Common myeloid progenitor, CD34-positive (primary cell): ENCODE results near the gene AQP12A.
"Not testable (repeated sequence)": the region's sequence is repeated elsewhere in the genome, so short reads cannot be mapped to it uniquely, and the experiment has no call there.

Source experiments
- CTCF ChIA-PET: fragments of 350-600 bp; sonication (Branson Sonifier 250); formaldehyde crosslinking; loops from one replicate; lab custom pipeline; 2021; ENCODE audit warnings: antibody characterized with exemption; lab: Charles Lee
- POLR2A ChIA-PET: fragments of 350-600 bp; sonication (Branson Sonifier 250); formaldehyde crosslinking; loops from one replicate; lab custom pipeline; 2021; ENCODE audit warnings: antibody characterized with exemption; lab: Charles Lee
- DNase-seq, 3 donors: peaks; one replicate each; pipeline versions ENCODE4 v3.0.0 to v3.0.0-alpha.2; 2013
- H3K27ac ChIP-seq, 2 experiments: 1 replicate in 1 of 2; 2 replicates in 1 of 2; pipeline ENCODE4 v1.7.0; 2013; ENCODE audit warnings: inconsistent platforms in 2 of 2, low read length in 2 of 2, mild to moderate bottlenecking in 2 of 2, low read depth in 1 of 2, moderate library complexity in 1 of 2; ENCODE audit not compliant: severe bottlenecking in 2 of 2, insufficient read depth in 1 of 2, poor library complexity in 1 of 2
- H3K27me3 ChIP-seq, 5 experiments: replicated peaks in 2 of 5; 1 replicate in 3 of 5; 2 replicates in 2 of 5; pipeline versions ENCODE4 v1.6.1 to v1.7.0; 2013; ENCODE audit warnings: low read length in 4 of 5, mild to moderate bottlenecking in 2 of 5, moderate library complexity in 2 of 5, inconsistent platforms in 1 of 5; ENCODE audit not compliant: insufficient read depth in 5 of 5, control insufficient read depth in 4 of 5
- H3K36me3 ChIP-seq, 4 experiments: 1 replicate in 2 of 4; 2 replicates in 2 of 4; pipeline versions ENCODE4 v1.6.1 to v1.7.0; 2013; ENCODE audit warnings: low read length in 3 of 4, control low read depth in 1 of 4, mild to moderate bottlenecking in 1 of 4; ENCODE audit not compliant: control insufficient read depth in 4 of 4, insufficient read depth in 4 of 4
- H3K4me1 ChIP-seq, 4 experiments: 1 replicate in 3 of 4; 2 replicates in 1 of 4; pipeline versions ENCODE4 v1.6.1 to v1.7.1; 2013; ENCODE audit warnings: low read length in 3 of 4, mild to moderate bottlenecking in 3 of 4, control low read depth in 1 of 4, inconsistent platforms in 1 of 4, moderate library complexity in 1 of 4; ENCODE audit not compliant: control insufficient read depth in 4 of 4, insufficient read depth in 4 of 4; ENCODE audit errors: control extremely low read depth in 1 of 4
- H3K4me3 ChIP-seq, 7 experiments: 1 replicate in 4 of 7; 2 replicates in 3 of 7; pipeline versions ENCODE4 v1.5.1 to v1.7.0; 2013; ENCODE audit warnings: mild to moderate bottlenecking in 7 of 7, low read length in 6 of 7, moderate library complexity in 6 of 7, inconsistent platforms in 2 of 7, low read depth in 2 of 7, control low read depth in 1 of 7; ENCODE audit not compliant: insufficient read depth in 4 of 7, control insufficient read depth in 1 of 7; ENCODE audit errors: extremely low read depth in 1 of 7
- H3K9me3 ChIP-seq, 5 experiments: 1 replicate in 4 of 5; 2 replicates in 1 of 5; pipeline versions ENCODE4 v1.6.1 to v1.7.1; 2013; ENCODE audit warnings: low read length in 4 of 5, mild to moderate bottlenecking in 2 of 5, inconsistent platforms in 1 of 5, low read depth in 1 of 5, moderate library complexity in 1 of 5; ENCODE audit not compliant: control insufficient read depth in 4 of 5, insufficient read depth in 2 of 5; ENCODE audit errors: control extremely low read depth in 1 of 5
- WGBS: methylation state at CpG from one replicate; pipeline ENCODE4 v1.1.5; 2013; ENCODE audit not compliant: insufficient coverage; 5-methylcytosine and 5-hydroxymethylcytosine counted together

Gene AQP12A

GRCh38 chr2:240672701-240673190, 18.9 kb upstream of the AQP12A start:
- Histone ChIP-seq H3K27me3 (peaks cover 4 to 48% (median 10%) of the 10 kb centered on the region in 5 experiments), H3K4me1 (peaks cover 0 to 6% (median 3%) of the 10 kb centered on the region in 4 experiments), H3K9me3 (no peaks in the 10 kb centered on the region), H3K4me3 (peak overlapping the region in 1 of 7 experiments; percentile 16), H3K27ac (no peak overlapping the region), H3K36me3 (no peaks in the 10 kb centered on the region)
- DNase-seq: no peak
- 5% methylated on average over 47 of the region's 55 CpGs for whole genome bisulfite sequencing
- POLR2A ChIA-PET: interaction anchor here (0.7 kb wide), 1 partner anchor 17 kb away, joined by 4 read pairs; no protein-coding TSS in a partner anchor
- CTCF ChIA-PET: no interaction called here

DNA sequence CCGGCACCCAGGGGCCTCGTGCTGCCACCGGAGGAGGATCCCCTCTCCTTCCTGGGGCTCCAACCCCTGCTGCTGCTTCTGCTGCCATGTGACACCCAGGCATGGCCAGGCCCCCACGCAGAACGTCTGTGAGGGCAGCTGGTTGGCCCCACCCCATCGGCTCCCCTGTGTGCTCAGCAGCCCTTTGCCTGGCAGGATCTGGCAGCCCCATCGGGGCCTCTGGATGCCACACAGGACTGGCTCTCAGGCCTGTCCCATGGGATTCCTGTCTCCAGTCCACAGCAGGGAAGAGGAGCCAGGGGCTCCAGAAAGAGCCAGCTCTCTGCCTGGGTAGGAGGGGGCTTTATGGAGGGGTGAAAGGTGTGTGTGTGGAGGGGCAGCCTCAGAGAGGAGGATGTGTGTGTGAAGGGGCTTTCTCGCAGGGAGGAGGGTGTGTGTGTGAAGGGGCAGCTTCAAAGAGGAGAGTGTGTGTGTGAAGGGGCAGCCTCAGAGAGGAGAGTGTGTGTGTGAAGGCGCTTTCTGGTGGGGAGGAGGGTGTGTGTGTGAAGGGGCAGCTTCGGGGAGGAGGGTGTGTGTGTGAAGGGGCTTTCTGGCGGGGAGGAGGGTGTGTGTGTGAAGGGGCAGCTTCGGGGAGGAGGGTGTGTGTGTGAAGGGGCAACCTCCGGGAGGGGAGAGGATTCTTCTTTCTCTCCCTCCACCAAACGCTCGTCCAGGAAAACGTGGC, 17.0 kb upstream of the AQP12A start:
- H3K27ac ChIP-seq, DNase-seq, H3K36me3 ChIP-seq, POLR2A ChIA-PET, CTCF ChIA-PET, H3K9me3 ChIP-seq, H3K4me1 ChIP-seq, H3K4me3 ChIP-seq: not testable (repeated sequence)
- peaks cover 0 to 48% (median 10%) of the 10 kb centered on the region in 5 experiments for H3K27me3 ChIP-seq
- 50% methylated on average over 3 of the region's 16 CpGs for WGBS

DNA sequence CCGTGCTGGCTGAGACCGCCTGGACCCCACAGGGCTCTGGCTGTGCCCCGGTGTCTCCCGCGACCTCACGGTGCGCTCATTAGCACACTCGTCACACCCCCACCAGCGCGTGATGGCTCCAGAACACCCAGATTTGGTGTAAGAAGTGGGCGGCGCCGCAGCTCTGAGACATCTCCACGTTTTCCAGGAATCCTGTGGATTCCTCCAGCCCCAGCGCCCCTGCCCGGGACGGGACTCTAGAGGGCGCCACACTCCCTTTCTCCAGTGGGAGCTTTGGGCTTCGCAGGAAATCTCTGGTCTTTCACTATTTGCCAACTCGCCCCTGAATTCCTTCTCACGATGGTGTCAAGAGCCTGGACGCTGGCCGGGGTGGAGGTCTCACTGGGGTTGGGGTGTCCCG, 16.3 kb upstream of the AQP12A start:
- DNase-seq, H3K36me3 ChIP-seq, H3K9me3 ChIP-seq, H3K4me1 ChIP-seq, H3K27ac ChIP-seq, H3K4me3 ChIP-seq, POLR2A ChIA-PET, CTCF ChIA-PET: not testable (repeated sequence)
- WGBS: no CpG with 5 or more reads among the region's 24 CpGs
- H3K27me3 ChIP-seq: peaks cover 0 to 46% (median 10%) of the 10 kb centered on the region in 5 experiments

- H3K4me1 ChIP-seq, H3K36me3 ChIP-seq, POLR2A ChIA-PET, CTCF ChIA-PET, H3K9me3 ChIP-seq, H3K27ac ChIP-seq, H3K4me3 ChIP-seq, DNase-seq: not testable (repeated sequence)
- H3K27me3 ChIP-seq: peaks cover 0 to 19% (median 2%) of the 10 kb centered on the region in 5 experiments
- WGBS: no CpG with 5 or more reads among the region's 14 CpGs
Observed at GRCh38 chr2:240678043-240678442, 13.6 kb upstream of the AQP12A start.

- H3K36me3 ChIP-seq, CTCF ChIA-PET, H3K27me3 ChIP-seq, POLR2A ChIA-PET, H3K27ac ChIP-seq, H3K9me3 ChIP-seq, H3K4me1 ChIP-seq, DNase-seq, H3K4me3 ChIP-seq: not testable (repeated sequence)
- WGBS: no CpG with 5 or more reads among the region's 19 CpGs
Observed at GRCh38 chr2:240678909-240679308, 12.8 kb upstream of the AQP12A start.

- WGBS: no CpG with 5 or more reads among the region's 11 CpGs
- POLR2A ChIA-PET, DNase-seq: not testable (repeated sequence)
Observed at GRCh38 chr2:240680185-240680584, 11.5 kb upstream of the AQP12A start.

DNA sequence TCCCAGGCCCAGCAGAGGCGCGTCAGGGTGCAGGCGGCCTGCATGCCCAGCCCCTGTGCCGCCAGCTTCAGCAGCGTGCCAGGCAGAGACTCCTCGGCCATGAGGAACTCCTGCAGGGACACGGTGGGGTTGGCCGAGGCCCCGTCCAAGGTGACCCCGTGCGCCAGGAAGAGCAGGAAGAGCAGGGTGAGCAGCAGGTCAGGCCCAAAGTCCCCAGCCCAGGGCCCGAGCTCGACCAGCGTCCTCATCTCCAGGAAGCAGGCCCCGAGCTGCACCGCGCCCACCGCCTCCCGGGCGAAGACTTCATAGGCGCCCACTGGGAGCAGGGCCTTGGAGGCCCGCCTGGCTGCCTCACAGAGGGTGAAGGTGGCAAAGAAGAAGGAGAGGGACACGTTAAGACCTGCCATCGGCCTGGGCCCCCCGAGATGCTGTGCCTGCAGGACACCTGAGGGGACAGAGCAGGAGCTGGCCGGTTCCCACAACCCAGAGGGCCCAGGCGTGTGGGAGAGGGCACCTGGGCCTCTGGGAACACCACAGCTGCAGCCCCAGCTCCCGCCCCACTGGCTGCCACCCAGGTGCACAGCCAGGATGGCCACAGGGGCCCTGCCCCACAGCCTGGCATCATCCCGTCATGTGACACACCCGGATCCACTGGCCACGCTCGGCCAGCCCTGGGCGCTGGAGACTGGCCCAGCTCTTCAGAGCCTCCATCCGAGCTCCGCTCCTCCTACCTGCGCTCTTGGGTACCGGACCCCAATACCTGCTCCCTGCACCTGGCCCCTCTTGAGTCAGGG, 9.0 kb upstream of the AQP12A start, which contains the start of gene AQP12B:
Gene AQP12B, minus strand, starts transcription at position 455 of the 794 bp plus-strand sequence. Its CDS starts 48 bp downstream, at position 407.
- no CpG with 5 or more reads among the region's 37 CpGs for WGBS
- CTCF ChIA-PET: interaction anchor here (1.1 kb wide), 1 partner anchor 115 kb away, joined by 3 read pairs; no protein-coding TSS in a partner anchor
- H3K4me3 ChIP-seq, H3K4me1 ChIP-seq, H3K36me3 ChIP-seq, H3K9me3 ChIP-seq, H3K27ac ChIP-seq, H3K27me3 ChIP-seq, POLR2A ChIA-PET, DNase-seq: not testable (repeated sequence)

More at GRCh38 chr2:240680185-240680584, 11.5 kb upstream of the AQP12A start:
- H3K36me3 ChIP-seq, CTCF ChIA-PET, H3K27ac ChIP-seq, H3K27me3 ChIP-seq, H3K4me1 ChIP-seq, H3K4me3 ChIP-seq, H3K9me3 ChIP-seq: not testable (repeated sequence)
